ENCODE results near the gene PRSS38. TPM values are rescaled to one million over a fixed set of nuclear protein-coding genes. Genes with fewer than 3 reads are reported as not detected.

Gene PRSS38
- total RNA-seq, 1 donor from 2014 or later, result not detected

DNA sequence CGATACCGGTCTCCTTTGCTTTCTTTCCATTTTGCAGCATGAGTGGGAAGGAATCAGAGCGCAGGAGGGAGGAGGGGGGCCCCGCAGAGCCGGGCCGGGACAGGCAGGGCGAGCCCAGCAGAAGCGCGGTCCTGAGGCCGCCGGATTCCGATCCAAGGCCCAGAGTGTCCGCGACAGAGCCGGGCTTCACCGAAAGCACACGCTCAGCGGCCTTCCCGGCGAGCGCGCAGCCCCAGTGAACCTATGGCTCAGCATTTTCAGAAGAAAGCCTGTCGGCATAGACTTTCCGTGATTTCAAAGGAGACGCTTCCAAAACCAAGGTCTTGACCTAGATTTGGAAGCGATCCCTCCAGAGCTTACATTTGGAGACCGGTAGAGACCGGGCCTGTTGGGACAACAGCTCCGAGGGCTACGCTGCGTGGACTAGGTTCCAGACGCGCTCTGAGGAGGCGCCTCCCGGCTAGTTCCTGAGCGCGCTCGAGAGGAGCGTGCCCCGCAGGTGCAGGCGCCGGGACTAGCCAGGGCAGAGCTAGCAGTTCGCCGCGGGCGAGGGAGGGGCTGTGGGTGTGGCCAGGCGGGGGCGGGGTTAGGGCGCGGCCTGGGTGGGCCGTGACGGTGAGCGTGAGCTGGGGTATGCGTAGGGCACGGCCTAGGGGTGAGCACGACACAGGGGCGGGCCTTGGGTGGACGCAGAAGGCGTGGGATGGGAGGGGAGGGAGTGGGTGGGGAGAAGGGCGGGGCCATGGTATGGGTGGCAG, 27.8 kb upstream of the PRSS38 start:
- H3K36me3 Mint-ChIP-seq (ENCODE audit: low read depth), result peaks cover under 1% of the 10 kb centered on the region
- peak overlapping the region; percentile 61 for H3K27ac Mint-ChIP-seq
- no peaks in the 10 kb centered on the region for H3K27me3 Mint-ChIP-seq
- ATAC-seq (ENCODE audit: low read depth), result peak; percentile 93
- peak overlapping the region; percentile 86 for H3K4me3 Mint-ChIP-seq
- peak; percentile 83 for DNase-seq
- POLR2A ChIA-PET, result interaction anchor here (0.9 to 2.5 kb wide), 7 partner anchors 53 to 699 kb away, joined by 3 to 12 read pairs (median 5); partner anchors contain the start of genes ARF1, IBA57, JMJD4 and SNAP47
- TF ChIP-seq, protein P1, sequence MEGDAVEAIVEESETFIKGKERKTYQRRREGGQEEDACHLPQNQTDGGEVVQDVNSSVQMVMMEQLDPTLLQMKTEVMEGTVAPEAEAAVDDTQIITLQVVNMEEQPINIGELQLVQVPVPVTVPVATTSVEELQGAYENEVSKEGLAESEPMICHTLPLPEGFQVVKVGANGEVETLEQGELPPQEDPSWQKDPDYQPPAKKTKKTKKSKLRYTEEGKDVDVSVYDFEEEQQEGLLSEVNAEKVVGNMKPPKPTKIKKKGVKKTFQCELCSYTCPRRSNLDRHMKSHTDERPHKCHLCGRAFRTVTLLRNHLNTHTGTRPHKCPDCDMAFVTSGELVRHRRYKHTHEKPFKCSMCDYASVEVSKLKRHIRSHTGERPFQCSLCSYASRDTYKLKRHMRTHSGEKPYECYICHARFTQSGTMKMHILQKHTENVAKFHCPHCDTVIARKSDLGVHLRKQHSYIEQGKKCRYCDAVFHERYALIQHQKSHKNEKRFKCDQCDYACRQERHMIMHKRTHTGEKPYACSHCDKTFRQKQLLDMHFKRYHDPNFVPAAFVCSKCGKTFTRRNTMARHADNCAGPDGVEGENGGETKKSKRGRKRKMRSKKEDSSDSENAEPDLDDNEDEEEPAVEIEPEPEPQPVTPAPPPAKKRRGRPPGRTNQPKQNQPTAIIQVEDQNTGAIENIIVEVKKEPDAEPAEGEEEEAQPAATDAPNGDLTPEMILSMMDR (IDR thresholded peaks at IDR 0.05), result no peak
- CTCF ChIA-PET, result interaction anchor here (0.9 kb wide), 1 partner anchor 306 kb away, joined by 3 read pairs; no protein-coding TSS in a partner anchor
- H3K9me3 Mint-ChIP-seq, result no peaks in the 10 kb centered on the region
- peaks cover 22% of the 10 kb centered on the region for H3K4me1 Mint-ChIP-seq
- intact Hi-C loops (cut with micrococcal nuclease), result loop anchor here (1.0 to 5.0 kb wide), 11 partner anchors 52 to 1380 kb away; partner anchors contain the start of genes ARF1, GUK1, JMJD4 and PARP1

DNA sequence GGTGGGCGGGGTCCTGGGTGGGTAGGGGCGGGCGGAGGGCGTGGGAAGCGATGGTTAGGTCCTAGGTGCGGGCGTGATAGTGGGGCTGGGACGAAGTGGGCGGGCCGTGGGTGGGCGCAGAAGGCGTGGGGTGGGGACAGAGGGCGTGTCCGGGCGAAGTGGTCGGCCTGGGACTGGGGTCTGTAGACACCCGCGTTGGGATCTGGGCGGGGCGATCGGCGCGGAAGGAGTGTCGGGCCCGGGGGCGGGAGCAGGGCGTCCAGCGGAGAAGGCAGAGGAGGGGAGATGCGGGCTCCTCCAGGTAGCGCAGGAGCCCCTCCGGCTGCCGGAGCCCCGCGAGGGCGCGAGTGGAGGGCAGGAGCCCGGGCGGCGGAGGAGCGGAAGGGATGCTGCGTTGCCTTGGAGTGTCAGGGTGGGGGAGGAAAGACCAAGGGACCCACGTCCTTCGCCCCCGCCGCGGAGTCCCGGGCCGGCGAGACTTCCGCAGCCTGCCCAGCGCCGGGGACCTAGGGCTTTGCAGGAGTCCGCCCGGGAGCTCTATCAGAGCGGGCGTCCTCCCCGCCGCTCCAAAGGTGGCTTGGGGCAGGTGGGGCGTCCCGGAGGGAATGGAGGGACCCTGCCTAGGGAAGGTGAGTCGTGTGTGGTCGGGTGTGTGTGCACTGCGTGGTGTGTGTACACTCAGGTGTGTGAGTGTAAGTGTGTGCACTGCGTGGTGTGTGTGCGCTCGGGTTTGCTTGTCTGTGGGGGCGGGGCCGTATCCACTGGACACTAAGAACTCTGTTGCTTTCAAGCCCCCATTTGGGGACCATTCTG, 27.0 kb upstream of the PRSS38 start:
- H3K4me3 Mint-ChIP-seq, result peak overlapping the region; percentile 86
- DNase-seq (peak; percentile 79), ATAC-seq (ENCODE audit: low read depth) (peak; percentile 62)
- CTCF ChIA-PET, result interaction anchor here (0.9 kb wide), 1 partner anchor 307 kb away, joined by 3 read pairs; no protein-coding TSS in a partner anchor
- POLR2A ChIA-PET, result interaction anchor here (0.9 to 2.5 kb wide), 7 partner anchors 53 to 698 kb away, joined by 3 to 12 read pairs (median 5); partner anchors contain the start of genes ARF1, IBA57, JMJD4 and SNAP47
- H3K36me3 Mint-ChIP-seq (ENCODE audit: low read depth), result no peaks in the 10 kb centered on the region
- H3K4me1 Mint-ChIP-seq, result peaks cover 22% of the 10 kb centered on the region
- TF ChIP-seq, protein P1 (IDR thresholded peaks at IDR 0.05), result no peak
- H3K27me3 Mint-ChIP-seq, result no peaks in the 10 kb centered on the region
- no peak overlapping the region for H3K27ac Mint-ChIP-seq
- intact Hi-C loops (cut with micrococcal nuclease), result loop anchor here (2.0 to 5.0 kb wide), 9 partner anchors 226 to 1381 kb away; partner anchors contain the start of genes ARF1, PARP1, RNF187 and TRIM11
- H3K9me3 Mint-ChIP-seq, result no peaks in the 10 kb centered on the region

DNA sequence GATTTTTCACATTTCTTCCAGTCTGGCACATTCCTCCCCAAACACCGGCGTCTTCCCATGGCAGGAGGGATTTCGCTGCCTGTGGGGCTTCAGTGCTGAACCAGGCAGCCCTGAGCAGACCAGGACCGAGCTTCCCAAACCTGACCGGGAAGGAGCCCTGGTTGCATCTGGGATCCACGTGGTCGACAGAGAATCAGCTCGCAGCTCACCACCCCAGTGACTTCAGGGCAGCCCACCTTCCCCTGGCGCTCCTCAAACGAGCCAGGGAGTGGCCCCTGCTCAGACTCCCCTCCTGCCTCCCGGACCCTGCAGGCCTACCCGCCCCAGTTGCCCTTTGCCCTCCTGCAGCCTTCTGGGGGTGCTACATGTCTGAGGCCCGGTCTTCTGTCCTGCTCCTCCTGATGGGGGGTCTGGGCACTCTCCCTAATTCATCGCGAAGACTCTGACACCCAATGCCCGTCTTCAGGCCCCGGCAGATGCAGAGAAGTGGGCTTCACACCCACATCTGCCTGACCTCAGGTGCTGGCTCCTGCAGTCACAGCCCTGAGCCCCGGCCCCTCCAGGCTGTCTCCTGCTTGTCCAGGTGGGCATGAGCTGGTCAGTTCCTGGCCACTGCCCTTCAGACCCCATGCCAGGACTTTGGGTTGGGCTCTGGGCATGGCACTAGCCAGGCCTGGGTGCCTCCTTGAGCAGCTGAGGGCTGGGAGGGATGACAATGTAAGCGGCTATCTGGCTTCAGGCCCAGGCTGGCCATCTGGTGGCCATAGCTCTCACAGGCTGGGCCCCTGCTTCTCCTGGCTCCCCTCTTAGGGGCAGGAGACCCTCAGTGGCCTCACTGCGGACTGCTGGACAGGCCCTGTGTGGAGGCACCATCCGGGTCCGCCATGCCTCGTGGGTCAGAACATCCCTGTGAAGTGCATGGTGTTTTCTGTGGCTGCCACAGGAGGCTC, 26.1 kb upstream of the PRSS38 start:
- ATAC-seq (ENCODE audit: low read depth) (no peak), DNase-seq (no peak)
- ChIA-PET POLR2A (interaction anchor here (0.6 to 2.5 kb wide), 2 partner anchors 376 to 851 kb away, joined by 6 to 12 read pairs; partner anchors contain the start of gene IBA57), CTCF (no interaction called here)
- no peaks in the 10 kb centered on the region for H3K27me3 Mint-ChIP-seq
- TF ChIP-seq, protein P1 (IDR thresholded peaks at IDR 0.05), result no peak
- H3K4me3 Mint-ChIP-seq, result peak overlapping the region; percentile 86
- no peaks in the 10 kb centered on the region for H3K36me3 Mint-ChIP-seq (ENCODE audit: low read depth)
- intact Hi-C loops (cut with micrococcal nuclease), result loop anchor here (2.0 to 5.0 kb wide), 9 partner anchors 227 to 1382 kb away; partner anchors contain the start of genes ARF1, PARP1, RNF187 and TRIM11
- no peak overlapping the region for H3K27ac Mint-ChIP-seq
- no peaks in the 10 kb centered on the region for H3K9me3 Mint-ChIP-seq
- peaks cover 22% of the 10 kb centered on the region for H3K4me1 Mint-ChIP-seq

DNA sequence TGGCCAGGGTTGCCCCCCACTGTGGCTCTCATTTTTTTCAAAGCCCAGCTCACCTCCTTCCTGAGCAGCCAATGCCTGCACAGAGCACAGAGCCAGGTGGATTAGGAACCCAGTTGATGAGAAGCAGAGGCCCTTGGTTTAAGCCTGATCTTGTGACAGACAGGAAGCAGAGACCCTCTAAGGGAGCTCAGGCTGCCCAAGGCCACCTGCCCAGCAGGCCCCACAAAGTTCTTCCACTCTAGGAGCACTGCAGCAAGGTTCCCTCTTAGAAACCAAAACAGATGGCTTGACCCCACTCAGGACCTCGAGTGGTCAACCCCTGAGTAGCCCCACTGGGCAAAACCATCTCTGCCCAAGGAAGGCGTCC, 25.5 kb upstream of the PRSS38 start:
- Mint-ChIP-seq H3K4me3 (no peak overlapping the region), H3K27me3 (no peaks in the 10 kb centered on the region), H3K4me1 (peaks cover 22% of the 10 kb centered on the region), H3K36me3 (ENCODE audit: low read depth) (no peaks in the 10 kb centered on the region), H3K27ac (no peak overlapping the region), H3K9me3 (no peaks in the 10 kb centered on the region)
- intact Hi-C loops (cut with micrococcal nuclease), result no loop called here
- CTCF ChIA-PET, result no interaction called here
- DNase-seq, result no peak
- ATAC-seq (ENCODE audit: low read depth), result no peak
- POLR2A ChIA-PET, result no interaction called here
- TF ChIP-seq, protein P1 (IDR thresholded peaks at IDR 0.05), result no peak
